Naive thymus-derived CD4-positive, alpha-beta T cell (primary cell): ENCODE results near the gene TRIM52. TPM values are rescaled to one million over a fixed set of nuclear protein-coding genes. Genes with fewer than 3 reads are reported as not detected.
A peak's percentile ranks its signal among the peaks of the same experiment; 100 is the strongest.
"Not testable (repeated sequence)": the region's sequence is repeated elsewhere in the genome, so short reads cannot be mapped to it uniquely, and the experiment has no call there.

ENCODE experiments used
- ATAC-seq: fragments of 150-1000 bp; cut with Tn5 transposase; 2 replicates; pipeline ENCODE4 v1.10.0; 2021; ENCODE audit warnings: mild to moderate bottlenecking, moderate library complexity
- CTCF ChIA-PET: fragments of 350-600 bp; sonication (Branson Sonifier 250); formaldehyde crosslinking; loops from one replicate; lab custom pipeline; 2021; ENCODE audit warnings: antibody characterized with exemption; lab: Charles Lee
- POLR2A ChIA-PET: fragments of 350-600 bp; sonication (Branson Sonifier 250); formaldehyde crosslinking; loops from one replicate; lab custom pipeline; 2021; ENCODE audit warnings: antibody characterized with exemption, inconsistent platforms; lab: Charles Lee
- DNase-seq, 9 donors: peaks; one replicate each; pipeline versions ENCODE4 v3.0.0 to v3.0.0-alpha.2; 2020 to 2022; ENCODE audit warnings: mixed read lengths in 1 of 9
- H3K27ac ChIP-seq: one replicate; pipeline ENCODE4 v1.7.0; 2013; ENCODE audit warnings: mild to moderate bottlenecking, low read depth, low read length, moderate library complexity
- H3K27me3 ChIP-seq, 2 donors: one replicate each; pipeline ENCODE4 v1.7.0; 2013; ENCODE audit warnings: low read length in 2 of 2, mild to moderate bottlenecking in 2 of 2, moderate library complexity in 2 of 2; ENCODE audit not compliant: control insufficient read depth in 2 of 2, insufficient read depth in 2 of 2
- H3K36me3 ChIP-seq, 3 experiments: 1 replicate in 2 of 3; 2 replicates in 1 of 3; pipeline ENCODE4 v1.7.0; 2013; ENCODE audit warnings: low read length in 3 of 3, mild to moderate bottlenecking in 3 of 3, moderate library complexity in 1 of 3; ENCODE audit not compliant: insufficient read depth in 3 of 3, control insufficient read depth in 2 of 3
- H3K4me1 ChIP-seq, 2 donors: one replicate each; pipeline ENCODE4 v1.7.0; 2013; ENCODE audit warnings: low read length in 2 of 2, mild to moderate bottlenecking in 2 of 2, moderate library complexity in 1 of 2; ENCODE audit not compliant: control insufficient read depth in 2 of 2, insufficient read depth in 2 of 2
- H3K4me3 ChIP-seq: 2 replicates; pipeline ENCODE4 v1.7.0; 2013; ENCODE audit warnings: mild to moderate bottlenecking, low read length
- H3K9me3 ChIP-seq, 3 experiments: 1 replicate in 2 of 3; 2 replicates in 1 of 3; pipeline ENCODE4 v1.7.0; 2013; ENCODE audit warnings: low read length in 3 of 3; ENCODE audit not compliant: control insufficient read depth in 2 of 3
- H3K27ac Mint-ChIP-seq, 9 donors: one replicate each; pipeline ENCODE4 v1.8.0; 2020 to 2022; ENCODE audit warnings: mixed read lengths in 9 of 9, mild to moderate bottlenecking in 8 of 9, moderate library complexity in 5 of 9, inconsistent platforms in 2 of 9
- H3K27me3 Mint-ChIP-seq, 5 donors: one replicate each; pipeline ENCODE4 v1.8.0; 2021 to 2022; ENCODE audit warnings: mixed read lengths in 5 of 5, mild to moderate bottlenecking in 1 of 5
- H3K36me3 Mint-ChIP-seq, 5 donors: one replicate each; pipeline ENCODE4 v1.8.0; 2020 to 2022; ENCODE audit warnings: mixed read lengths in 5 of 5, mild to moderate bottlenecking in 3 of 5, inconsistent platforms in 1 of 5
- H3K4me1 Mint-ChIP-seq, 7 donors: one replicate each; pipeline ENCODE4 v1.8.0; 2020 to 2022; ENCODE audit warnings: mixed read lengths in 7 of 7, mild to moderate bottlenecking in 3 of 7, inconsistent platforms in 1 of 7
- H3K4me3 Mint-ChIP-seq, 10 donors: one replicate each; pipeline ENCODE4 v1.8.0; 2020 to 2022; ENCODE audit warnings: mild to moderate bottlenecking in 10 of 10, mixed read lengths in 10 of 10, moderate library complexity in 6 of 10, inconsistent platforms in 2 of 10
- H3K9me3 Mint-ChIP-seq, 11 donors: one replicate each; pipeline ENCODE4 v1.8.0; 2020 to 2022; ENCODE audit warnings: mixed read lengths in 11 of 11, mild to moderate bottlenecking in 4 of 11, inconsistent platforms in 1 of 11, moderate library complexity in 1 of 11
- intact Hi-C, 2 donors: fragments of 100-400 bp; cut with micrococcal nuclease; formaldehyde crosslinking; loops; one replicate each; pipeline ENCODE4 v1.15.1; 2023
- polyA plus RNA-seq, 2 donors: library from polyadenylated mRNA; unstranded; fragments of 300-500 nt; fragmentation: Illumina TruSeq; gene quantifications; one replicate each; pipeline ENCODE4 v1.2.3, GENCODE V29; 2021
- total RNA-seq, 6 experiments: library from RNA in 5 of 6; stranded (reverse) in 5 of 6; gene quantifications; 1 replicate in 5 of 6; 2 replicates in 1 of 6; pipeline ENCODE4 v1.2.3 and lab custom pipeline; 2021 to 2026

The TRIM52 gene
- total and polyA plus RNA-seq, 7 experiments from 2014 or later, result 31.4 to 71.6 (median 39.2) TPM

- Histone ChIP-seq H3K9me3 (no peaks in the 10 kb centered on the region), H3K27ac (no peak overlapping the region), H3K36me3 (no peaks in the 10 kb centered on the region), H3K4me1 (peaks cover under 1 to 8% of the 10 kb centered on the region in 2 donors), H3K4me3 (no peak overlapping the region), H3K27me3 (no peaks in the 10 kb centered on the region)
- Mint-ChIP-seq H3K27me3 (peaks cover 0 to 15% (median 4%) of the 10 kb centered on the region in 5 donors), H3K36me3 (peaks cover 0 to 17% (median 0%) of the 10 kb centered on the region in 5 donors), H3K4me3 (no peak overlapping the region), H3K27ac (peak overlapping the region in 3 of 9 donors; percentile 18 to 48 (median 28)), H3K4me1 (peaks cover 14 to 53% (median 38%) of the 10 kb centered on the region in 7 donors), H3K9me3 (peaks cover 0 to 22% (median 3%) of the 10 kb centered on the region in 11 donors)
- ChIA-PET POLR2A (interaction anchor here (0.6 to 1.2 kb wide), 5 partner anchors 9 to 45 kb away, joined by 3 to 5 read pairs (median 4); no protein-coding TSS in a partner anchor), CTCF (no interaction called here)
- intact Hi-C loops, result no loop called here
- DNase-seq, result peak in 1 of 9 donors; percentile 21
- no peak for ATAC-seq
These were observed 49.7 kb downstream of the TRIM52 start for GRCh38 chr5:181211208-181211607.

DNA sequence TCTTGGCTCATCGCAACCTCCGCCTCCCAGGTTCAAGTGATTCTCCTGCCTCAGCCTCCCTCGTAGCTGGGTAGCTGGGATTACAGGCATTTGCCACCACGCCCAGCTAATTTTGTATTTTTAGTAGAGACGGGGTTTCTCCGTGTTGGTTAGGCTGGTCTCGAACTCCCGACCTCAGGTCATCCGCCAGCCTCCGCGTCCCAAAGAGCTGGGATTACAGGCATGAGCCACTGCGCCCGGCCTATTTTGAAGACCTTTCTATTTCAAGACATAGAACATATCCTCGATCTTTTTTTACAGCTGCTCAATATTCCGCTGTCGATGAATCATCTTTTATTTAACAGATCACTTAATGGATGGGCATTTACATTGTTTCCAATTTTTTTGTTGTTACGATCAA, 50.2 kb downstream of the TRIM52 start:
- H3K4me3 Mint-ChIP-seq, H3K27ac ChIP-seq, ATAC-seq, intact Hi-C loops, H3K27me3 ChIP-seq, H3K4me1 ChIP-seq, H3K9me3 ChIP-seq, H3K4me3 ChIP-seq, DNase-seq, H3K36me3 ChIP-seq, CTCF ChIA-PET: not testable (repeated sequence)
- Mint-ChIP-seq H3K4me1 (peaks cover 17 to 56% (median 40%) of the 10 kb centered on the region in 7 donors), H3K27ac (peak overlapping the region in 3 of 9 donors; percentile 28 to 48 (median 38)), H3K9me3 (peaks cover 0 to 23% (median 3%) of the 10 kb centered on the region in 11 donors), H3K36me3 (peaks cover 0 to 17% (median 0%) of the 10 kb centered on the region in 5 donors), H3K27me3 (peaks cover 0 to 20% (median 9%) of the 10 kb centered on the region in 5 donors)
- POLR2A ChIA-PET, result interaction anchor here (0.6 to 1.2 kb wide), 5 partner anchors 10 to 45 kb away, joined by 3 to 5 read pairs (median 4); no protein-coding TSS in a partner anchor

DNA sequence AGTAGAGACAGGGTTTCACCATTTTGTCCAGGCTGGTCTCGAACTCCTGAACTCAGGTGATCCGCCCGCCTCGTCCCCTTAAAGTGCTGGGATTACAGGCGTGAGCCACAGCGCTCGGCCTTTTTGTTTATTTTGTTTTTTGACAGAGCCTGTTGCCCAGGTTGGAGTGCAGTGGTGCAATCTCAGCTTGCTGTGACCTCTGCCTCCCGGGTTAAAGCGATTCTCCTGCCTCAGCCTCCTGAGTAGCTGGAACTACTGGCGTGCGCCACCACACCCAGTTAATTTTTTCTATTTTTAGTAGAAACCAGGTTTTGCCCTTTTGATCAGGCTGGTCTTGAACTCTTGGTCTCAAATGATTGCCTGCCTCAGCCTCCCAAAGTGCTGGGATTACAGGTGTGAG, 50.8 kb downstream of the TRIM52 start:
- ATAC-seq, intact Hi-C loops, H3K27ac ChIP-seq, CTCF ChIA-PET, DNase-seq, H3K36me3 ChIP-seq, H3K4me3 ChIP-seq, H3K27me3 ChIP-seq, H3K4me3 Mint-ChIP-seq, H3K9me3 ChIP-seq: not testable (repeated sequence)
- H3K4me1 ChIP-seq, result peaks cover 5 to 11% of the 10 kb centered on the region in 2 donors
- peaks cover 0 to 23% (median 3%) of the 10 kb centered on the region in 11 donors for H3K9me3 Mint-ChIP-seq
- peaks cover 0 to 23% (median 11%) of the 10 kb centered on the region in 5 donors for H3K27me3 Mint-ChIP-seq
- peaks cover 0 to 17% (median 0%) of the 10 kb centered on the region in 5 donors for H3K36me3 Mint-ChIP-seq
- peaks cover 20 to 60% (median 42%) of the 10 kb centered on the region in 7 donors for H3K4me1 Mint-ChIP-seq
- POLR2A ChIA-PET, result interaction anchor here (0.8 to 1.2 kb wide), 3 partner anchors 10 to 19 kb away, joined by 3 to 4 read pairs (median 4); no protein-coding TSS in a partner anchor
- peak overlapping the region in 1 of 9 donors; percentile 38 for H3K27ac Mint-ChIP-seq

DNA sequence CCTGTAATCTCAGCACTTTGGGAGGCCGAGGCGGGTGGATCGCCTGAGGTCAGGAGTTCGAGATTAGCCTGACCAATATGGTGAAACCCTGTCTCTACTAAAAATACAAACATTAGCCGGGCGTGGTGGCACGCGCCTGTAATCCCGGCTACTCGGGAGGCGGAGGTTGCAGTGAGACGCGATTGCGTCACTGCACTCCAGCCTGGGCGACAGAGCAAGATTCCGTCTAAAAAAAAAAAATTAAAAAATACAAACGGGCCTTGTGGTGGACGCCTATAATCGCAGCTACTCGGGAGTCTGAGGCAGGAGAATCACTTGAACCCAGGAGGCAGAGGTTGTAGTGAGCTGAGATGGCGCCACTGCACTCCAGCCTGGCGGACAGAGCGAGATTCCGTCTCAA, 51.9 kb downstream of the TRIM52 start:
- H3K27me3 ChIP-seq, CTCF ChIA-PET: not testable (repeated sequence)
- POLR2A ChIA-PET, result interaction anchor here (3.0 to 8.9 kb wide), 2 partner anchors 18 to 24 kb away, joined by 20 to 259 read pairs; no protein-coding TSS in a partner anchor

GRCh38 chr5:181207960-181208253, 53.0 kb downstream of the TRIM52 start:
- Mint-ChIP-seq H3K4me3 (peak overlapping the region; percentile 88 to 99 (median 94)), H3K4me1 (peaks cover 21 to 45% (median 37%) of the 10 kb centered on the region in 7 donors), H3K27me3 (peaks cover 0 to 33% (median 11%) of the 10 kb centered on the region in 5 donors), H3K36me3 (peaks cover 0 to 17% (median 0%) of the 10 kb centered on the region in 5 donors), H3K27ac (peak overlapping the region; percentile 90 to 100 (median 98)), H3K9me3 (peaks cover 0 to 23% (median 3%) of the 10 kb centered on the region in 11 donors)
- DNase-seq (no peak), ATAC-seq (no peak)
- CTCF ChIA-PET, result interaction anchor here (0.6 to 4.1 kb wide), 5 partner anchors 16 to 47 kb away, joined by 3 to 18 read pairs (median 4); no protein-coding TSS in a partner anchor
- no peaks in the 10 kb centered on the region for H3K9me3 ChIP-seq
- H3K36me3 ChIP-seq, result no peaks in the 10 kb centered on the region
- intact Hi-C loops, result loop anchor here (1.0 kb wide), 5 partner anchors 9 to 48 kb away; partner anchors contain the start of gene RACK1 (in 1 of the 2)
- peaks cover 5 to 11% of the 10 kb centered on the region in 2 donors for H3K4me1 ChIP-seq
- peaks cover 0 to 4% of the 10 kb centered on the region in 2 donors for H3K27me3 ChIP-seq
- POLR2A ChIA-PET, result interaction anchor here (0.5 to 8.9 kb wide), 16 partner anchors 9 to 1585 kb away, joined by 3 to 259 read pairs (median 8); partner anchors contain the start of genes HNRNPH1, RACK1, TRIM41 and TRIM52
- H3K4me3 ChIP-seq, result peak overlapping the region; percentile 67
- H3K27ac ChIP-seq, result peak overlapping the region; percentile 73

More for the DNA sequence above, 51.9 kb downstream of the TRIM52 start:
- ATAC-seq, H3K9me3 ChIP-seq, intact Hi-C loops, H3K36me3 ChIP-seq, H3K27ac ChIP-seq, H3K4me3 Mint-ChIP-seq, H3K4me3 ChIP-seq, H3K27ac Mint-ChIP-seq, DNase-seq: not testable (repeated sequence)
- H3K4me1 ChIP-seq, result peaks cover 5 to 11% of the 10 kb centered on the region in 2 donors
- Mint-ChIP-seq H3K9me3 (peaks cover 0 to 23% (median 3%) of the 10 kb centered on the region in 11 donors), H3K4me1 (peaks cover 21 to 54% (median 38%) of the 10 kb centered on the region in 7 donors), H3K27me3 (peaks cover 0 to 26% (median 11%) of the 10 kb centered on the region in 5 donors), H3K36me3 (peaks cover 0 to 17% (median 0%) of the 10 kb centered on the region in 5 donors)

- Mint-ChIP-seq H3K4me3 (peak overlapping the region; percentile 88 to 99 (median 94)), H3K4me1 (peaks cover 21 to 45% (median 37%) of the 10 kb centered on the region in 7 donors), H3K27ac (peak overlapping the region; percentile 90 to 100 (median 98)), H3K9me3 (peaks cover 0 to 23% (median 3%) of the 10 kb centered on the region in 11 donors), H3K36me3 (peaks cover 0 to 17% (median 0%) of the 10 kb centered on the region in 5 donors), H3K27me3 (peaks cover 0 to 36% (median 11%) of the 10 kb centered on the region in 5 donors)
- CTCF ChIA-PET, result interaction anchor here (0.6 to 4.1 kb wide), 10 partner anchors 9 to 48 kb away, joined by 3 to 18 read pairs (median 5); partner anchors contain the start of gene TRIM41
- DNase-seq (peak; percentile 38 to 87 (median 78)), ATAC-seq (peak; percentile 70)
- POLR2A ChIA-PET, result interaction anchor here (0.6 to 8.9 kb wide), 18 partner anchors 9 to 1584 kb away, joined by 3 to 259 read pairs (median 8); partner anchors contain the start of genes HNRNPH1, RACK1, TRIM41 and TRIM52
- no peaks in the 10 kb centered on the region for H3K36me3 ChIP-seq
- H3K4me3 ChIP-seq, result peak overlapping the region; percentile 67
- peaks cover 0 to 4% of the 10 kb centered on the region in 2 donors for H3K27me3 ChIP-seq
- no peaks in the 10 kb centered on the region for H3K9me3 ChIP-seq
- intact Hi-C loops, result loop anchor here (1.0 kb wide), 5 partner anchors 10 to 47 kb away; partner anchors contain the start of gene RACK1 (in 1 of the 2)
- H3K27ac ChIP-seq, result peak overlapping the region; percentile 73
- peaks cover 5 to 11% of the 10 kb centered on the region in 2 donors for H3K4me1 ChIP-seq
These were observed 53.6 kb downstream of the TRIM52 start for GRCh38 chr5:181207214-181207959.
